Measurements from ENCODE around the gene CTDSPL2.

DNA sequence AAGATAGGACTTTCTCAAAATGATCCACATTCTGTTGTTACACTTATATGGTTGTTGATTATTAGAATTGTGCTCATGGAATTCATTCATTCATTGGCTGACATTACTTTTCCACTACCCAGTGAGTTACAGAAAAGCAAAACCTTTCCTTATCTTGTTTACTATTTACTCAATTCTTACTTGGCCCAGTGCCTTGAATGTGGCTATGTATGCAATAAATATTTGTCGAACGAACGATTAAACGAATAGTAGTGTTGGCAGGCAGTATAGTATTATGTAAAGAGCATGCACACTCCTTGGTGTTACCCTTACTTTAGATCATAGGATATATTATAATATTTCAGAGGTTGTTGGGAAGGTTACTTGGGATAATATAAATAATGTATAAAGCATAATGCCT lies 31.0 kb downstream of the CTDSPL2 start:
- no peak for TF ChIP-seq FOS (IDR thresholded peaks at IDR 0.05; ENCODE audit: borderline replicate concordance, insufficient read depth, low read length)
- TF ChIP-seq CTCF (IDR thresholded peaks at IDR 0.05; ENCODE audit: extremely low read depth in 1 of 2, insufficient read depth in 1 of 2, low read depth in 1 of 2, low read length in 2 of 2): no peak
- no peak for TF ChIP-seq POLR2A (IDR thresholded peaks at IDR 0.05; ENCODE audit: low read depth, low read length)
- no peak for TF ChIP-seq POLR2AphosphoS5 (IDR thresholded peaks at IDR 0.05; ENCODE audit: insufficient read depth, low read depth, low read length)
- TF ChIP-seq MAX (IDR thresholded peaks at IDR 0.05; ENCODE audit: insufficient read depth, insufficient read length): no peak
- TF ChIP-seq GATA2 (IDR thresholded peaks at IDR 0.05; ENCODE audit: insufficient read depth, insufficient read length, low read depth, low read length): no peak
- TF ChIP-seq EZH2 (IDR thresholded peaks at IDR 0.05; ENCODE audit: borderline replicate concordance, low read depth, low read length, severe bottlenecking): no peak
- no peak for TF ChIP-seq JUN (IDR thresholded peaks at IDR 0.05; ENCODE audit: borderline replicate concordance, insufficient read depth, insufficient read length, low read depth)
